IPS DF 6.9 (cell line): ENCODE results near the gene DLD.
"Not testable (repeated sequence)": the region's sequence is repeated elsewhere in the genome, so short reads cannot be mapped to it uniquely, and the experiment has no call there.

Source experiments
- DNase-seq: peaks from one replicate; pipeline ENCODE4 v3.0.0-alpha.2; 2013; ENCODE audit warnings: low read depth, low spot score
- H3K27ac ChIP-seq: one replicate; pipeline ENCODE4 v1.5.1; 2013; ENCODE audit warnings: low read length, control low read depth
- H3K27me3 ChIP-seq: 2 replicates; pipeline ENCODE4 v1.6.1; 2013; ENCODE audit warnings: mild to moderate bottlenecking, low read length; ENCODE audit not compliant: control insufficient read depth, insufficient read depth
- H3K36me3 ChIP-seq: 2 replicates; pipeline ENCODE4 v1.6.1; 2013; ENCODE audit warnings: low read length; ENCODE audit not compliant: control insufficient read depth, insufficient read depth
- H3K4me1 ChIP-seq: 2 replicates; pipeline ENCODE4 v1.6.1; 2013; ENCODE audit warnings: low read length; ENCODE audit not compliant: control insufficient read depth, insufficient read depth
- H3K4me3 ChIP-seq: 2 replicates; pipeline ENCODE4 v1.5.1; 2013; ENCODE audit warnings: mild to moderate bottlenecking, low read length
- H3K9me3 ChIP-seq: 2 replicates; pipeline ENCODE4 v1.6.1; 2013; ENCODE audit warnings: low read length, inconsistent platforms; ENCODE audit not compliant: control insufficient read depth, insufficient read depth
- WGBS: extraction: QIAGEN DNeasy Blood & Tissue Kit; methylation state at CpG from one replicate; pipeline ENCODE4 v1.1.7; 2013; ENCODE audit warnings: mixed read lengths, missing lambda C conversion rate; ENCODE audit not compliant: insufficient read length, insufficient coverage; 5-methylcytosine and 5-hydroxymethylcytosine counted together

The DLD gene

DNA sequence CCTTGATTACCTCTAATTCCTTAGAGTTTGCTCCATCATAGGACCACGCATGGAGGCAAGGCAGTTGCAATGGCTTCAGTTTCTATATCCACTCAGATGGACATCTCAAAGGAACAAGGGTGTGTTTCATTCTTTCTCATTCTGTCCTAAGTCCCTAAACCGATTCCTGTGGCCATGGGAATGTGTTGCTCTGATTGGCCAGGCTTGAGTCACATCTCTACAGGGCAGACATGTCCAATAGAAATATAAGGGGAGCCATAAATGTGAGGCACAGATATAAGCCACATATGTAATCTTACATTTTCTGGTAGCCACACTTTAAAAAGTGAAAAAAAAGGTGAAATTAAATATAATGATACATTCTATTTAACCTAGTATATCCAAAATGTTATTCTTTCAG, 16.9 kb upstream of the DLD start:
- H3K4me3 ChIP-seq, result no peak overlapping the region
- no peaks in the 10 kb centered on the region for H3K27me3 ChIP-seq
- H3K9me3 ChIP-seq, result no peaks in the 10 kb centered on the region
- no peak overlapping the region for H3K27ac ChIP-seq
- DNase-seq, result no peak
- no peaks in the 10 kb centered on the region for H3K4me1 ChIP-seq
- no peaks in the 10 kb centered on the region for H3K36me3 ChIP-seq
- no CpG with 5 or more reads among the region's 2 CpGs for WGBS

DNA sequence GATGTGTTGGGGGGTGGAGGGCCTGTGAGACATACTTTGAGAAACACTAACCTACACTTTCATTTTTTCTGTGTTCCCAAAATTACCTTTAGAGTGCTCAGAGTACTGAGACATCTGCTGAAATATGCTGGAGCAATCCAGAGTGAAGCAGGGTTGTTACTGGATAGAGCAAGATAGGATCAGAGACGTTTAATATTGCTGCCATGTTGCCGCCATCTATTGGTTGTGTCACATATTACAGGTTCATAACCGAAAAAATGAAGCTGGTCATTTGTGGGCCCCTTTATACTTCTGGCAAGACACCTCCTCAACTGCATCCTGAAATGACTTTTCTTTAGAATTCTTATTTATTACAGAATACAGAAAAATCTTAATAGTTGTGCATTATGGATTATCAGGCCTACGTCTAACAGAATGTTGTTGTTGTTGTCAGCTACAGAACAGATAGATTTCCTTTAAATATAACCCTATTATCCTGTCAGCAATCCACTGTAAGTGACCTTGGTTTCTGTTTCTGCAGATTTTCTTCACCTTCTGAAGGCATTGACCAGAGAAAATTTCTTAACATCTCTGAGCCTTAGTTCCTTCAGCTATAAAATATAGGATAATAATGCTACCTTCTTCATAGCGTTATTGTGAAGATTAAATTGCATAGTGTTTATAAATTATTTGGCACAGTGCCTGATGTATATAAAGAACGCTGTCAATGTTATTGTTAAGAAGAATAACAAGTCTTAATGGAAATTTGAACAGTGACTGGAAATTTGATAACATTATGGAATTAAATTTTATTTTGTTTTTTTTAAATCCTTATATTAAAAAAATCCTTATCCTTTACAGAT, 16.2 kb upstream of the DLD start:
- no CpG with 5 or more reads among the region's 6 CpGs for WGBS
- no peaks in the 10 kb centered on the region for H3K4me1 ChIP-seq
- H3K27me3 ChIP-seq, result no peaks in the 10 kb centered on the region
- H3K4me3 ChIP-seq, result no peak overlapping the region
- DNase-seq, result no peak
- no peaks in the 10 kb centered on the region for H3K36me3 ChIP-seq
- H3K9me3 ChIP-seq, result no peaks in the 10 kb centered on the region
- H3K27ac ChIP-seq, result no peak overlapping the region

DNA sequence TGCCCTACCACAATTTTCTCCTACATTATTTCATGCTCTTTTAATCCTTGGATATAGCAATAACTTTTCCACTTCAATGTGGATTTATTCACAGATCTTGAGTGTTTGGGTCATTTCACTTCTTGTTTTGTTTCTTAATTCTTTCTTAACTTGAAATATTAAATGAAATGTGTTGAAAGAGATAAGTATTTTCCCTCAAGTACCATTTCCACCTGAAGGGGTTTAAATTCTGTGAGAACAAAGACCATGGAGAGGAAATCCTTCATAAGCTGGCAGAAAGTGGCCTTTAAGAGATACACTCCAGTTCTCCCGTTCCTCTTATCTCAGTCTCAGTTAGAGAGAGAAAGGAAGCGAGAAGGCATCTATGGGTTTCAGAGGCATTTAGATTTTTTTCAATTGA, 14.1 kb upstream of the DLD start:
- WGBS, result no CpG with 5 or more reads among the region's 2 CpGs
- no peaks in the 10 kb centered on the region for H3K36me3 ChIP-seq
- H3K4me3 ChIP-seq, result no peak overlapping the region
- no peaks in the 10 kb centered on the region for H3K4me1 ChIP-seq
- no peak overlapping the region for H3K27ac ChIP-seq
- no peaks in the 10 kb centered on the region for H3K9me3 ChIP-seq
- no peaks in the 10 kb centered on the region for H3K27me3 ChIP-seq
- DNase-seq, result no peak

DNA sequence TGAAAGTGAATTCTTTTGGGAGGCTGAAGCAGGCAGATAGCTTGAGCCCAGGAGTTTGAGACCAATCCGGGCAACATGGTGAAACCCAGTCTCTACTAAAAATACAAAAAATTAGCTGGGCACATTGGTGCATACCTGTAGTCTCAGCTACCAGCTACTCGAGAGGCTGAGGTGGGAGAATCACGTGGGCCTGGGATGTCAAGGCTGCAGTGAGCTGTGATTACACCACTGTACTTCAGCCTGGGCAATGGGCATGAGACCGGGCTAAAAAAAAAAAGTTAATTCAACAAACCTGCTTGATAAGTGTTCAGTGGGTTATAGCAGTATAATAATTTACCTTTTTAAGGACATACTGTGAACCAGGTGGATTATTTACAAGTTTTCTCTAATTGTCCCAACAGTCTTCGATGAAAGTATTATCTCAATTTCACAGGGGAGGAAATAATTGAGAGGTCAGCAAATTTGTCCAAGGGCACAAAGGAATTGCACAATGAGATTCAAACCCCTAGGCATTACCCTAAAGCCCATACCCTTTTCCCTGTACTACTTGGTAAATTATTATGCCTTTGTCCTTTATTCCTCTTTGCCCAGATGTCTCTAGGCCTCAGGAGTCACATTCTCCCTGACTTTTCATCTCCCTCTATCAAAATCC, 13.1 kb upstream of the DLD start:
- no CpG with 5 or more reads among the region's 5 CpGs for WGBS
- Histone ChIP-seq H3K36me3 (no peaks in the 10 kb centered on the region), H3K9me3 (no peaks in the 10 kb centered on the region), H3K4me3 (no peak overlapping the region), H3K27ac (no peak overlapping the region), H3K27me3 (no peaks in the 10 kb centered on the region), H3K4me1 (no peaks in the 10 kb centered on the region)
- DNase-seq, result no peak

DNA sequence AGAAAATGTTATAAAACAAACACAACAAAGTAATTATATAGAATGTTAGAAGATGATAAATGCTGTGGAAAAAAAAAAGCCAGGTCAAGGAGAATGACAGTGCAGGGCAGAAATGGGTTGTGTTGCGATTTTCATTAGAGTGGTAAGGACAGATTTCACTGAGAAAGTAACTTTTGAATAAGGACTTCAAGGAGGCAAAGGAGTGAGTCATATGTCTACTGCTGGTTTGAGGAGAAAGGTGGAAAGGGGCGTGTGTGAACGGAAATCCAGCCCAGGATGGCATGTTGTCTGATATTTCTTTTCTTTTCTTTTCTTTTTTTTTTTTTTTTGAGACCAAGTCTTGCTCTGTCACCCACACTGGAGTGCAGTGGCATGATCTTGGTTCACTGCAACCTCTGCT, 12.3 kb upstream of the DLD start:
- no peak overlapping the region for H3K4me3 ChIP-seq
- no peaks in the 10 kb centered on the region for H3K4me1 ChIP-seq
- no CpG with 5 or more reads among the region's 3 CpGs for WGBS
- no peaks in the 10 kb centered on the region for H3K27me3 ChIP-seq
- no peak for DNase-seq
- H3K9me3 ChIP-seq, result no peaks in the 10 kb centered on the region
- no peaks in the 10 kb centered on the region for H3K36me3 ChIP-seq
- H3K27ac ChIP-seq, result no peak overlapping the region

DNA sequence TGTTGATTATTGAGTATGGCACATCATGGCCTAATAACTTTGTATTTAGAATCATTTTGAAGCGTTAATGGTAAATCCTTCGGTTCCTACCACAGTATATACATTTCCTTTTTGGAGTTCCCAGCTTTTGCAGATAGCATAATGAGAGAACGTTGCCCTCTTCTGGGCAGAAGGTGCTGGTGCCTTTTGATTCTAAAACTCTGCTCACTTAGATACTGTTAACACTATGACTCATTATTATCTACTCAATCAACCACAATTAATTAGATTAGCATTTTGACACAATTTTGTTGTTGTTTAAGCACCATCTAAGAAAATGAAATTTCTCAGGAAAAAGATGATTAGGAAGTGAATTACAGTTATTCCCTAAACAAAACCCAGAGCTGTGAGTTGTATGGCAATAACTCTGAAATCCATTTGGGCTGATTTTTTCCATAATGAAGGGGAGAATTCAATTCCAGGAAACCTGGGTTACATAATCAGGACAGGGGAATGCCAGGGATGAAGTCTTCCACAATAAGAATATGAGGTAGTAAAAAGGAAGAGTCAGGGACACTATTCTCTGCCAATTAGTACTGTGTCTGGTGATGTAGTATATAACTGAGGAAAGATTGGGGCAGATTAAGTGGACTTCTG, 11.5 kb upstream of the DLD start:
- WGBS, result no CpG with 5 or more reads among the region's 3 CpGs
- H3K27ac ChIP-seq, result no peak overlapping the region
- no peak for DNase-seq

DNA sequence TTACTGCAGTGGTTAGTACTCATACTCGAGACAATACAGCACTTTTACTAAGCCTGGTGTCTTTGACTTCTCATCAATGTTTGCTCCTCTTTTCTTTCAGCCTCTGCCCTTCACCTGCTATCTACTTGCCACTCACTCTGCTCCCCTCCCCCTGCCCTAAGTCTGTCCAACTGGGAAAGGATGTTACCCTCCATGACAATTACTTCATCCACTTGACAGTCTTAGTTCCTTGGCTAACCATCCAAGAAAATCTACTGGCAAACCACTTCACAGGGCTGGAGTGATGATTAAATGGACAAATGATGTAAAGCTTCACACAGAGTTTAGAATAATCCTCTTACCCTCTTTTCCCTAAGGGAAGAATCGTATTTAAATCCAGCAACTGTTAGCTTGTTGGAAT, 8.2 kb upstream of the DLD start:
- no peak for DNase-seq
- no CpG with 5 or more reads among the region's 2 CpGs for WGBS
- no peak overlapping the region for H3K27ac ChIP-seq
- H3K4me1 ChIP-seq, result no peaks in the 10 kb centered on the region
- H3K27me3 ChIP-seq, result no peaks in the 10 kb centered on the region; the same call in 1 of the 2 replicates
- H3K9me3 ChIP-seq, result no peaks in the 10 kb centered on the region
- no peak overlapping the region for H3K4me3 ChIP-seq
- no peaks in the 10 kb centered on the region for H3K36me3 ChIP-seq

More for the DNA sequence above, 11.5 kb upstream of the DLD start:
- no peaks in the 10 kb centered on the region; the same call in 1 of the 2 replicates for H3K27me3 ChIP-seq
- H3K9me3 ChIP-seq, result no peaks in the 10 kb centered on the region
- no peak overlapping the region for H3K4me3 ChIP-seq
- H3K36me3 ChIP-seq, result no peaks in the 10 kb centered on the region
- H3K4me1 ChIP-seq, result no peaks in the 10 kb centered on the region

DNA sequence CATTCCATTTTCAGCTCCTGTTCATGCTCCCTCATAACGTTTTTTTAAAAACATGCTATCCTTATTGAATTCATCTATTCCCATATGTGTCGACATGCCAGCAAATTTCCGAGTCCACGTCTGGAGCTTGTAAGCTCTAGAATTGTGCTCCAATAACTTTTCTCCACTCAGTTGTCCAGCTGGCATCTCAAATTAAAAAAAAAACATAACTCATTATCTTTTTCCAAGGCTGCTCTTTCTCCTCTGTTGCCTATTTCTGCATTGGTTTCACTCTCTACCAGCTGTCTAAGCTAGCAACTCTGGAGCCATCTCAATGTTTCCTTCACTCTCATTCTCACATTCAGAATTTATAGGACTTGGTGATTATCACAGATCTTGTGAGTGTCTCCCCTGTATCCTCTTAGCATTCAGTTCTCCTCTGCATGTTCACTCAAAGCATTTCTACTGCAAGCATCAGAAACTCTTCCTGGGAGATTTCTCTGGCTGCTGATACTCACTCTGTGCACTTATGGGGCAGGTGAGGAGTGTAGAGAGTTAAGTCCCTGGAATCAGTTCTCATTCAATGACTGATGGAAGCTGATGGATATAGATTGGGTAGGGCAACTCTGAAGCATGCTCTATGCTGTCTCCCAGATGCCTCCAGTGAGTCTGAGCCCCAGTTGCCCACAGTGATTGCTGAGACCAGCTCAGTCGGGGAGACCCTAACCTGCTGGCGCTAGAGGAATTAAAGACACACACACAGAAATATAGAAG, 6.7 kb upstream of the DLD start:
- no CpG with 5 or more reads among the region's 6 CpGs for WGBS
- Histone ChIP-seq H3K36me3 (no peaks in the 10 kb centered on the region), H3K27ac (no peak overlapping the region), H3K9me3 (no peaks in the 10 kb centered on the region), H3K27me3 (no peaks in the 10 kb centered on the region; the same call in 1 of the 2 replicates), H3K4me1 (no peaks in the 10 kb centered on the region), H3K4me3 (no peak overlapping the region)
- no peak for DNase-seq

DNA sequence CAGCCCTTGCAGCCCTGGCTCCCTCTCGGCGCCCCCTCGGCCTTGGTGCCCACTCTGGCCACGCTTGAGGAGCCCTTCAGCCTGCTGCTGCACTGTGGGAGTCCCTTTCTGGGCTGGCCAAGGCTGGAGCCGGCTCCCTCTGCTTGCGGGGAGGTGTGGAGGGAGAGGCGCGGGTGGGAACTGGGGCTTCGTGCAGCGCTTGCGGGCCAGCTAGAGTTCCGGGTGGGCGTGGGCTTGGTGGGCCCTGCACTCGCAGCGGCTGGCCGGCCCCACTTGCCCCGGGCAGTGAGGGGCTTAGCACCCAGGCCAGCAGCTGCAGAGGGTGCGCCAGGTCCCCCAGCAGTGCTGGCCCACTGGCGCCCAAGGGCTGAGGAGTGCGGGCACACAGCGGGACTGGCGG, 3.2 kb upstream of the DLD start:
- DNase-seq, H3K27ac ChIP-seq, H3K9me3 ChIP-seq, H3K27me3 ChIP-seq, H3K4me3 ChIP-seq, H3K4me1 ChIP-seq, H3K36me3 ChIP-seq: not testable (repeated sequence)
- WGBS, result no CpG with 5 or more reads among the region's 22 CpGs

DNA sequence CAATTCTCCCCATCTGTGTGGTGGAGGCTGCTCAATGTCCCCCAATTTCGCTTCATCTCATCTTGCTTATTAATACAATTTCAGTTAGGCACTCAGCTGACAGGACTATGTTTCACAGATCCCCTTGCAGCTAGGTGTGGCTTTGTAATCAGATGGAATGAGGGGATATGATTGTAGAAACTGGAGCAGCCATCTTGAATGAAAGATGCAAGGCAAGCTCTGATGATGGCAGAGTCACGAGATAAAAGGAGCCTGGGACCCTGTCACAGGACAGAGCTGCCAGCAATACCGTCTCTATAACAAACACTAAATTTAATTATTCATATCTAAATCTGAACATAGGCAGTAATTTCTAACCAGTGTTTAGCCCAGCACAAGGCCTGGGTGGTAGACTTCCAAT, 991 bp upstream of the DLD start:
- DNase-seq, result no peak
- Histone ChIP-seq H3K4me3 (no peak overlapping the region), H3K27ac (no peak overlapping the region), H3K9me3 (no peaks in the 10 kb centered on the region), H3K36me3 (peaks cover 3% of the 10 kb centered on the region; the same call in 1 of the 2 replicates), H3K4me1 (0 out of 2 replicates have a peak, but pooled peaks cover 2% of the 10 kb centered on the region), H3K27me3 (no peaks in the 10 kb centered on the region)
- no CpG with 5 or more reads among the region's 3 CpGs for WGBS
